HG03432 (cell line): ENCODE data around the gene TSPAN8.
"Not testable (repeated sequence)": the region's sequence is repeated elsewhere in the genome, so short reads cannot be mapped to it uniquely, and the experiment has no call there.

Experiments
- ATAC-seq: cut with Tn5 transposase; IDR thresholded peaks from one replicate; pipeline ENCODE4 v1.9.1; 2021; ENCODE audit warnings: mild to moderate bottlenecking, moderate library complexity; ENCODE audit not compliant: unreplicated experiment

Gene TSPAN8

DNA sequence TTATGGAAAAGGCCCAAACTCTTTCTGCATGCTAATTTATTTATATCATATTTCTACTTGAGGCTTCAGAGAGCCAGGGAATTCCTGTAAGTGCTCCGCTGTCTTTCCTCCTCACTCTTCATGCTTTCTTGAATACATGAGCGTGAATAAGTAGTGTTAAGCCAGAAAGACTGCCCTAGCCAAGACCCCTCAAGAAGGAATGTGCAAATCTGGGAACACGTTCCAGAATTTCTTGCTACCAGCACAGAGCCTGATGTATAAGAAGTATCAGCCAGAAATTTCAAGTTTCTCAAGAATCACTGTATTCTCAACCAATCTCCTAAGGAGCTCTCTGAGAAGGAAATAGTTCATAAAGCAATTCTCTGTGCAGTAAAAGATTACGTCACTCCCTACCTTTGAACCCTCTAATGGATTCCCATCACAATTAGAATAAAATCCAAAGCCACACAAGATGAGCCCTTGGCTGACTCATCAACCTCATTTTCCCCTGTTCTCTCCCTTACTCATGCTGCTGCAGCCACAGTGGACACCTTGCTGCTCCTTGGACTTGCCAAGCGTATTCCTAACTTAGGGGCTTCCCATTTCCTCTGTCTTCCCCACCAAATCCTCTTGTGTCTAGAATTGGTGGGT, 6.9 kb upstream of the TSPAN8 start:
- no peak for ATAC-seq

DNA sequence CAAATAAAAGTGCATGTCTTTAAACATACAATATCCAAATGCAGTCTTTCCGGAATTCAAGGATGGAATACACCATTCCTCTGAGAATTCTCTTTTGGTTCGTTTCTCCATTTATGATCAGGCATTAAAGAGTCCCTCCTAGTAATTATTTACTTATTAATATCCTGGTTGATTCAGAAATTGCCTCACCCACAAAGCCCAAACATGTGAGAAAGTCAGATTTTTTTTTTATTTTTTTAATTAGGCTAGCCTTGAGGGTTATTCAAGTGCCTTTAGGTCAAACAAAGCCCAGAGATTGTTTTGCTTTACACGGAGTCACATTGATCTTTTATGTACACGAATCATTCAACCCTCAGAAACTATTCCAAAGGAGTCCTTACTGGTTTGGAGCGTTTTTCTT, 6.4 kb upstream of the TSPAN8 start:
- no peak for ATAC-seq

DNA sequence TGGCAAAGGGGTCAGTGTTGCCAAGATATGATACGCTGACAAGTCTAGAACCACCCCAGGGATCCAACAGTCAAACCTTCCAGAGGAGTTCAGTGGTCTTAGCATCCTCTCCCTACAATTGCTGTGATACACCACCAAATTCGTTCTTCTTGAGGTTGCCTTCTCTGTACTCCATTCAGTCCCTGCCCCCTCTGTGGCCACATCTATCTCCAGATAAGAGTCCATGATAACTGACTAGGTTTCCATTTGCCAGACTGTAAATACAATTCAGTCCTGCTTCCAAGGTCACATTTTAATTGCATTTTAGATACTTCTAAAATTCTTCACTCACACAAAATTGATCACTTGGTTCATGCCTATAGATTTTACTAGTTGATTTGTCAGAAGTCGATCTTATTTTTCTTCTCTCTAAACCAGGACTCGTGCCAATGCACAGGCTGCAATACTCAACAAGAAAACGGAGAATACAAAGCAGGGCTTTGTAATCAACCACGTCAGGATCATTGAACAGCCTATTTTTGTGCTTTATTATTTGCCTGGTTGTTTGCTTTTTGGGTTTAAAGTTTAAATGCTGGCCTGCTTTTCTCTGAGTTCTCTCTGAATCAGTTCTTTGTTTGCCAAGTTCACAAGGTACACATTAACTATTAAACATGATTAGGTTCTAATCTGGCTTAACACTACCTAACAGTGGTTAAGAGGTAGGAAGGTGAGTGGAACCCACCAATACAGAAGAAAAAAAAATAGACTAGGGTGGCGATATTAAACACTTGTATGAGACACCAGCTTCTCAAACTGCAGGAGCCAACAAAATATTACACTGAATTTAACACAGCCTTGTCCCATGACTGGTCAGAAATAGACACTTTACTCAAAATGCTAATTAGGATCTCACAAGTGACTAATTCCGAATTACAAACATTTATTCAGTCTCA, 5.3 kb upstream of the TSPAN8 start:
- ATAC-seq: no peak

DNA sequence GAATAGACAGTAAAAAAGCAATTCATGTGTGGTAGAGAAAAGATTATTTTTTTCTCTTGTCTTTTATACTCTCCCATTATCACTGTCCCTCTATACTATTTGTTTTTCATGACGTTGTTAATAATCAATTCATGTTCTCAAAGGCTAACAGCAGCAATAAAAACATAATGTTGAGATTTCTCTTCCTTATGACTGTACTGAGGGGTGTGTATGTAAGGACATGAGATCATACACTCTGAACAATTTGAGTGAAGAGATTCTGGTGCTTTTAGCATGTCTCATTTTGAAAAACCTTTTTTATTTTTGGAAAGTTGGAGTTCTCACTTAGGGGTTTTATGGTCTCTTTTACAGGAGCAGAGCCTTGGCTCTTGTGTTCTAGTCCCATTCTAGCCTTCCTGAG, 3.8 kb upstream of the TSPAN8 start:
- ATAC-seq: no peak

DNA sequence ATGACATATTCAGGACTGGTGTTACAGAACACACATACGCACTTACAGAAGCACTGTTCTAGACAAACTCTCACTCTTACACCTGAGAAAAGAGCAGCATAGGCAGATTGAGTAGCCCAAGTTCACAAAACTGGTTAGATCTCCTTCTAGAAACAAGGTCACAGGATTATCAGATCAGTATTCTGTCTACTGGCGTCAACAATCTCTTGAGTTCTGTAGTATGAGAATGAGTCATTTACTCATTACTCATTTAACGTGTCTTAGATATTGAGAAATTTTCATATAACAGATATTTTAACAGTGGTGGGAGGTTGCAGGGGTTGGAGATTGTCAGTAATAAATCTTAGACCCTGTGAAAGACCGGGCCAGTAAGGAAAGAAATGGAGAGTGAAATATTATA, 2.8 kb upstream of the TSPAN8 start:
- ATAC-seq: no peak

DNA sequence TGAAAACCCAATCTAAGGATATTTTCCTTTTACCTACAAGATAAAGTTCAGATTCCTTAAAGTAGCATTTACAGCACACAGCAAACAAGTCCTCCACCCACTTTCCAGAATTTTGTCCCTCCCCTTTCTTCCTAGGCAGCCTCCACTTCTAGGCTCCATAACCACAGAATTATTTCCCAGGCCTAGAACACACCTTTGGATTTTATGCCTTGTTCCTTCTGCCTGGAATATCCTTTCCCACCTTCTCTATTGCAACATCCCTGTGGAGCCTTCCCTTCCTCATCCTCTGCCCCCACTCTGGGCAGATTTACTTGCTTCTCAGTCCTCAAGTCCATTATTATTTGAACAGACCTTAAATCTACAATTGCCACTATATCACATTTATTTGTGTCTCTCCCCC, 2.1 kb upstream of the TSPAN8 start:
- ATAC-seq: no peak

DNA sequence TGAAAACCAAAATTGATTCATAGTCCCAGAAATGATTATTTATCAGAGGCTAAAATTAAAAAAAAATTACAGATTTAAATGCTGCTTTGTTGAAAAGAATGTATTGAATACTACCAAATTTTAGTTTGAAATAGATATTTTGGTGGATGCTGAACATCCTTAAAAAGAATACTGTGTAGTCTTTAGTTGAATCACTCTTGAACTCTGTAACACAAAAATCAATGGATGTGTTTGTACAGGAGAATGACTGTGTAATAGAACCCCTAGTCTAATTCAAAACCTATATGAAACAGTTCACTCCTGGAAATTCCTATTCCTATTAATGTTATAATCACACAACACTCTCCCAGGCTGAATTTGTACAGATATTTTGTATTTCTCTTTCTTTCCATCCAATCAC, 1.5 kb upstream of the TSPAN8 start:
- ATAC-seq: no peak

DNA sequence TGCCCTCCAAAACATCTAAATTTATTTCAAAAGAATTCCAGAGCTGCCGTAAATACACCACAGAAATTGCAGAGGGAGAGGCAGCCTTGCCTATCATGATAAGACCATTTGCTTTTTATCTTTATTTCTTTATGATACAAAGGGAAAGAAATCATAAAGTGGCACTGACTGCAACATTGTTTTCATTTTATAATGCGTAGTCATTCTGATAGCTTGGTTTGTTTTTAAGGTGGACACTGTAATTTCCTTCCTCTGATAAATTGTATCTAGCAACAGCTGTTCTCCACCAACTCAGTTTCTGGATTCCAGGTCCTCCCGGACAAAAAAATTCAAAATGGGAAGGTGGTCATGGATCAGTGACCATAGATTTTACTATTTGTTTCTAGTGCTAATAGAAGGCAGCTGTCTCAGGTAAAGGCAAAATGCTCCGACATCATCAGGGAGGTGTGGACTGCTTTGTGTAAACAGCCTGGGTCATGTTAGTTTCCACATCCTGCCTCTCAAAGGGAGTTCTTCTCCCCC, 623 bp upstream of the TSPAN8 start:
- ATAC-seq: no peak

DNA sequence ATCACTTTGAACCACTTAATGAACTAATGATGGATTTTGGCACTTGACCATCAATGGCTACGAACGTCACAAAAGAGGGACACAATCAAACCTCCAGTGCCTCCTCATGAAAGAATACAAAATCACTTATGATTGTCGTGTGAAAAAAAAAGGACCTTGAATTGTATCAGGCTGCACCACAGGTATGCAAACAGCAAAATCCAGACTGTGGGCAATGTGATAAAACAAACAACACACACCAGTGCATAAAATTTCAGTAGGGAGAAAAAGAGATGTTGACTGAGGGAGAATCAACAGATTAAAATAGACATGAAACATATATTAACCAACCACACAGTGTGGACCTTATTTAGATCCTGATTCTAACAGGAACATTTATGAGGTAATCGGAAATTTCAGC, 2.6 kb downstream of the TSPAN8 start:
- ATAC-seq: no peak

DNA sequence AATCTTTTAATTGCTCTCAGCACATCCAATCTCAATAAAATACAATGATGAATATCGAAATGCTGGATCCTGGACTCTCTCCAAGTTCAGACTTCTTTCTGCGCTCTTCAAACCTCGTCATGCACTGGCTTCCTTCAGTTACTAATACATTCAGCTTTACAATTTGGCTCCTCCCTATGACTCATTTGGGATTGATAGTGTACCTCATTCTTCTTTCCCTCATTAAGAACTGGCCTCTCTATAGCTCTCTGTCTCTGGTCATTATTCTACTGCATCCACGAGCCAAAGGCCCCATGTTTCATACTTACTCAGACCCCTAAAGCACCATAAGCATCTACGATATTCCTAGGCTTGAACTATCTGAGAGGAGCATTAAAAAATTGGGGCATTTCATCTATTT, 4.9 kb downstream of the TSPAN8 start:
- no peak for ATAC-seq

DNA sequence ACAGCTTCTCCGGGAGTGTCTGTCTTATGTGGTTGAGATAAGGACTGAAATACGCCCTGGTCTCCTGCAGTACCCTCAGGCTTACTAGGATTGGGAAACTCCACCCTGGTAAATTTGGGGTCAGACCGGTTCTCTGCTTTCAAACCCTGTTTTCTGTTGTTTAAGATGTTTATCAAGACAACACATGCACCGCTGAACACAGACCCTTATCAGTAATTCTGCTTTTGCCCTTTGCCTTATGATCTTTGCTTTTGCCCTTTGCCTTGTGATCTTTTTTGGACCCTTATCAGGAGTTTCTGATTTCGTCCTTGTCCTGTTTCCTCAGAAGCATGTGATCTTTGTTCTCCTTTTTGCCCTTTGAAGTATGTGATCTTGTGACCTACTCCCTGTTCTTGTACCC, 7.8 kb downstream of the TSPAN8 start:
- ATAC-seq: not testable (repeated sequence)

DNA sequence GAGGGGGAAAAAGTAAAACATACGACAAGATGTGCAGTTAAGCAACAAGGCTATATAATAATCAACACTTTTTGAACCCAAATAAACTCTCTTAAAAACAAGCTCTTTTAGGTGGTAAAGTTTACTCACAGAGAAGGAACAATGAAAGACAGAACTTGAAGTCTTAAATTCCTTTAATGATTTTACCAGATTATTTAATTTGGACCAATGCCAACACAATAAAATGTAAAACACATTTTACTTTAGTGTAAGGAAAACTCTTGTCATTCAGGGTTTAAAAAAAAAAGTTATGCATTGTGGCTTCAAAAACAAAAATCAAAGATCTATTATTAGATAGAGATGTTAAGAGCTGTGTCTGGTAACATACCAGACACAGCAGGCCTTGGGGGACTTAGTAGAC, 13.1 kb downstream of the TSPAN8 start:
- no peak for ATAC-seq

DNA sequence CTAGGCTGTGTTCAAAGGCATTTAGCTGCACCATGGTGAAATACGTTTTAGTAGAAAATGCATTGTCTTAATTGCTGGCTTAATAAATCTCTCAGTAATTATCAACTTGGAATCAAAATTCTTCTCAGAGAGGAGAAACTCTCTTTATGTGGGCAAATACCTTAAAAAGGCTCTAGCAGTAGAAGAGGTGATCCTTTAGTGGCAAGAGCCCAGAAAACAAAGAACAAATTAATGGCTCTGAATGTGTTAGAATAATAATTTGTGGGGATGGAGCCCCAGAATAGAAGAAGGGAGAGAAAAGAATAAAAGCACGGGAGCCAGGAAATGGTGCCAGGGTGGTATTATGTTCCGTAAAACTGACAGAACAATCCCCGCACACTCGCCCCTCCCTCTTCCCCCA, 14.8 kb downstream of the TSPAN8 start:
- no peak for ATAC-seq

DNA sequence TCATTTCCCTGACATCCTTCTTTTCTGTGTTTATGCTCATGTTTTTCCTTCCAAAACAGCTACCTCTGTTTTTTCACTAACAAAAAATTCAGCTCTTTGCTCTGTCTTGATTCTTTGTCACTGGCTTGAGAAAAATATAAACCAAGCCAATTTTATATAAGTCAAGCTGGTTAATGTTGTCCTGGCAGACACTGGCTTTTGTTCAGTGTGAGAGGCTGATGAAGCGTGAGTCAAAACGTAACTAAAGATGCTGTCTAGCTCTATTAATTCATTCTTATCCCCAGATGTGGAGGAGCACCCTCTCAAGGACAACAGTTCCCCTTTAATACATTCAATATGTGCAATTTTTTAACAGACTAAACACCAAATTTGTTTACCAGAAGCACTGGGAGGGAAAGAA, 15.8 kb downstream of the TSPAN8 start:
- ATAC-seq: no peak

DNA sequence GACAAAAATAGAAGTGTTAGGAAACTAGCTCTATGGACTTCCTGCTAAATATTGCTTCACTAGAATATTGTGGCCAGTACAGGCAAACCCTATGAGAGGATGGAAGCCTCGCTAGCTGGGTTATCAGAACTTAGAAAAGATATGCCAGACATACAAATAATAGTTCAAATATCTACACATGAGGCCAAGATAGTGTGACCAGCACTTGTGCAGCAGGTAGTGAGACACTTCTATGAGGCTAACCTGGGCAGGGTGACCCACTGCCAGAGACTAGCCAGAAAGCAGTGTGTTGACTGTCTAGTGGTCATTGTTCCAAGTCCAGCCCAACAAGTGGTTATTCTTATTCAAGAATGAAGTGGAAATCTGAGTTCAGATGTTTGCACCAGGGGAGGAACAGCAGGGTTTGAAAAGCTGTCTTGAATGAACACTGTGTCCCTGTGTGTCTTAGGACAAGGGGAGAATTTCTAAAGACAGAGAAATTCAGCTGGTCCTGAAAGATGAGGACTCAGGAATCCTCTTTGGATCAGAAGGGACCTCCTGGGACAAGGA, 16.3 kb downstream of the TSPAN8 start:
- no peak for ATAC-seq

DNA sequence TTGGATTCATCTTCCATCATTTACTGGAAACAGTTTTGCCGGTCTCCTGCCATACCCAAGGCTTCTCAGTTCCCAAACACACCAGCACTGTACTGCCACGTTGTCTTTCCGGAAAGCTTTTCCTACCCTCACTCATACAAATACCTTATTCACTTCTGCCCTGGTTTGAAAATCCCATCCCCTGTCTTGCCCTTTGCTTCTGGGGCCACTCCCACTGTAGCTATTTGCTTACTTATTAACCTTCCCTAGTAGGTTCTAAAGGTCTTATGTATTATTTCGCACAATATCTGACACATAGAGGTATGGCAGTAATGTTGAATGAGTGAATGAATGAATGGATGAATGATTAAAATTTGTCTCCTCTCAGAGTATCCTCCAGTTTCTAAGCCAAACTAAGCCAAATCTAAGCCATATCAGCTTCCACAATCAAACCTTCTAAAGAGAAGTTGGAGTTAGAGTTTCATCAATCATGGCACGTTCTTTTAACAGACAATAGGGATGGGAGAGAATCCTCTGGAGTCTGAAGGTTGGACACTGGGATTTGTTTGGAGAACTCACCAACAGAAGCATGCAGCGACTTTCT, 18.6 kb downstream of the TSPAN8 start:
- no peak for ATAC-seq

DNA sequence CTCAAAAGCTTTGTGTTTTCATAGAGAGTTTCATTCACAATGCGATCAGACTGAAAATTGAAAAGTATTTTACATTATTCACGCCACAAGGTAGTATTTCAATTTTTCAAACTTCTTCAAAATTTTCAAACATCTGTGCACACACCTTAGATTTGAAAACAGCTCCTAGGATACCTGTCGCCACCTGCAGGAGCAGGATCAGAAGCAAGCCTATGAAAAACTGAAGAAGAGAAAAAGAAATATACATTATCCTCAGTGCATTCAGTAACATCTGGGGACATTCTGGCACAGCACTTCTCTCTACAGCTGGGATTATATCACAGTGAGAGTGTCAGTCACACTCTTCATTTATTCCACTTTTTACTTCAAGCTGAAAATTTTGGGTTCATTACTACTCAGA, 19.8 kb downstream of the TSPAN8 start:
- ATAC-seq: no peak

DNA sequence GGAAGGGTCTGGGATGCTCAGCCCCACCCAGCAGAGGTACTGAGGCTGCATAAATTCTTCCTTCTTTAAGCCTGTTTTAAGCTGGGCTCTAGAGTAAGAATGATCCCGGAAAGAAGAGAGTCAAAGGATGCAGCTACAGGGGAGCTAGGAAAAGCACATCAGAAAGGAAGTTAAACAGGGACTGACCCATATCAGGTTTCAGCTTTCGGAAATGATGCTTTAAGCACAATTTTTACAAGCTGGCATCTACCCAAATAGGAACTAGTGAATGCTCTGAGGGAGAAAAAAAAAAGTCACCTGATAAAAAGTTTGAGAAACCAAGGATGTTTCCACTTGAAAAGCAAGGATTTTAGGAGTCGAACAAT, 22.0 kb downstream of the TSPAN8 start:
- ATAC-seq: no peak

DNA sequence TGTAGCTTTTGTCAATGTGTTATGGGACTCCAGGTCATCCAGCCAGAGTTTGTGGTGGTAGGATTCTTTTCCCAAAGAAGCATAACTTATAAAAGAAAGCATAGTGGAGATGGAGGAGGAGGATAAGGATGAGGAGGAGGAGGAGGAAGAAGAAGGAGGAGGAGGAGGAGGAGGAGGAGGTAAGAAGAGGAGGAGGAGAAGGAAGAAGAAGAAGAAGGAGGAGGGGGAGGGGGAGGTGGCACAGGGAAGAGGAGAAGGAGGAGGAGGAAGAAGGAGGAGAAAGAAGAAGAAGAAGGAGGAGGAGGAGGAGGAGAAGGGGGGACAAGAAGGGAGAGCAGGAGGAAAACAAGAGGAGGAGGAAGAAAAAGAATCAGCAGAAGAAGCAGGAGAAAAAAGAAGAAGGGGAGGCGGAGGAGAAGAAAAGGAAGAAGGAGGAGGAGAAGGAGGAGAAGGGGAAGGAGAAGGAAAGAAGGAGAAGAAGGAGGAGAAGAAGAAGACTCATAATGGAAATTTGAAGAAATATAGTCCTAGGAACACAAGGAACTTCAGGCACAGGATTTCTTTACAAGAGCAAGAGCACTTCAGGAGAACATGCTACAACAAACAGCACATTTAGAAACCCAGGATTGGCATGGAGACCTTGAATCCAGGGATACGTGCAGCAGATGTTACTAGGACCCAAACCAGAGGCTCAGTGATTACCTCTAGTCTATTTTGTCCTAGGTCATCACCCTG, 22.6 kb downstream of the TSPAN8 start:
- ATAC-seq: no peak

DNA sequence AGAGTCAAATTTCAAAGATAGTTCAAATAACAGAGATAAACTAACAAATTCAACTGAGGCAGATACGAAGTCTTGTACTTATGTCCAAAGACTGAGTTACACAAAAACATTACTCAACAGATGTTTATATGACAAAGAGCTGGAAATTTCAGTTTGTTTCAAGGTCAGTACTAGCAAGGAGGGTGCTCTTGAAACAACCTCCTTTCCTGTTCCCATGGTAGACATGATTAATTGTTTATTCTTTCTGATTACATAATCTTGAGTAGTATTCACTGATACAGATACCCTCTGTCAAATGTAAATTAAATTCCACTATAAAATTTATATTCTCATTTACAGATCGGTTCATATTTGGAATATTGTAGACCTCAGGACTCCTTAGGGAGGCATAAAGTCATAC, 23.4 kb downstream of the TSPAN8 start:
- ATAC-seq: no peak

DNA sequence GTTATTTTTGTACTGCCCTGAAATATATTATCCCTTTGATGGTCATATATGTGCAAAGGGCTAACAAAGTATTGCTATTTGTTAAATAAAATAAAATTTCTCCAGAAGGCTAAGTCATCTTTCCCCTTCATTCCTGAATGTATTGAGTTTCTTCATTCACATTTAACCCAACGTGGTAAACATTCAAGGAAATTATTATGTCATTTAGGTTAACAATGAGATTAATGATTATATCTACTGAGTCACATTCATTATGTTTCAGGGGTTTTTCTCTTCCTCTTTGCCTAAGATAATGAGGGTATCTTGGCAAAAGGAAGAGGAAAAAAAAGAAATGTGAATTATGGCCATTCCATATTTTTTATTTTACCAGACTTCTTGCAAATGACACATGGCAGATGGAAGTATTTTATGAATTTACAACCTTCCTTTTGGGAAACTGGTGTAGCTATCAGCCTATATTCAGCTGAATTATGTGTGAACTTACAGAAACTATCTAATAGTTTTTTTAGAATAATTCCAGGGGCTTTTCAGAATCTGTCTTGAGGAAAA, 27.2 kb downstream of the TSPAN8 start:
- ATAC-seq: no peak
